AG09309 (cell line): Measurements from ENCODE around the gene RPS6KB1.

ENCODE experiments used
- DNase-seq: peaks from one replicate; pipeline ENCODE4 v3.0.0-alpha.2; 2010; ENCODE audit warnings: low read depth
- H3K4me3 ChIP-seq: 2 replicates; pipeline ENCODE4 v1.5.1; 2011; ENCODE audit warnings: mild to moderate bottlenecking, low read depth, low read length, moderate library complexity; ENCODE audit not compliant: control insufficient read depth
- TF ChIP-seq, protein P1 (sequence below): IDR thresholded peaks from 2 replicates; pipeline ENCODE4 v1.5.1; 2011; ENCODE audit warnings: mild to moderate bottlenecking, low read depth, low read length, inconsistent platforms; ENCODE audit not compliant: insufficient read depth, control insufficient read depth; ENCODE audit errors: missing control alignments

Gene RPS6KB1

DNA sequence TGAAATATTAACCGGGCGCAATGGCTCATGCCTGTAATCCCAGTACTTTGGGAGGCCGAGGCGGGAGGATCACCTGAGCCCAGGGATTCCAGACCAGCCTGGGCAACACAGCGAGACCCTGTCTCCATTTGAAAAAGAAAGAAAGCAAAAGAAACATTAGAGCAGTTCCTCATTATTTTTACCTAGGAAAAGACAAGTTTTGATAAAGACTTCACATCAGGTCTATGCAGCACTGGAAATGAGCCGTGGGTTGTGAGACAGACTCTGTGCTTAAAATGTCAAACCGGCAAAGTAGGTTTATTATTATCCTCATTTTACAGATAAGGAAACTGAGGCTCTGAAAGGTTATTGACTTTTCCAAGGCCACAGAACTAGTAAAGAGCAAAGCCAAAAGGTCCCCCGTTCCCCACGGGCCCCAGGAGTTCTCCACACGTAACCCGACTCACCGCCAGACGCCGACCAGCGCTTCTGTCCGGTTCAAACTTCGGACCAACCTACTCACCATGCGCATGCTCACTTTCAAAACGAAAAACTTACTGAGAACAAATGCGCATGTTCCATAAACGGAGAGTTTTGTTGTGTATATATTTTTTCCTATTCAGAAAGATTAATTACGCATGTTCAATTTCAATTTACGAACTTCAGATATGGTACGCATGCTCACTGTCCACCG, 534 bp upstream of the RPS6KB1 start:
- TF ChIP-seq, protein P1, sequence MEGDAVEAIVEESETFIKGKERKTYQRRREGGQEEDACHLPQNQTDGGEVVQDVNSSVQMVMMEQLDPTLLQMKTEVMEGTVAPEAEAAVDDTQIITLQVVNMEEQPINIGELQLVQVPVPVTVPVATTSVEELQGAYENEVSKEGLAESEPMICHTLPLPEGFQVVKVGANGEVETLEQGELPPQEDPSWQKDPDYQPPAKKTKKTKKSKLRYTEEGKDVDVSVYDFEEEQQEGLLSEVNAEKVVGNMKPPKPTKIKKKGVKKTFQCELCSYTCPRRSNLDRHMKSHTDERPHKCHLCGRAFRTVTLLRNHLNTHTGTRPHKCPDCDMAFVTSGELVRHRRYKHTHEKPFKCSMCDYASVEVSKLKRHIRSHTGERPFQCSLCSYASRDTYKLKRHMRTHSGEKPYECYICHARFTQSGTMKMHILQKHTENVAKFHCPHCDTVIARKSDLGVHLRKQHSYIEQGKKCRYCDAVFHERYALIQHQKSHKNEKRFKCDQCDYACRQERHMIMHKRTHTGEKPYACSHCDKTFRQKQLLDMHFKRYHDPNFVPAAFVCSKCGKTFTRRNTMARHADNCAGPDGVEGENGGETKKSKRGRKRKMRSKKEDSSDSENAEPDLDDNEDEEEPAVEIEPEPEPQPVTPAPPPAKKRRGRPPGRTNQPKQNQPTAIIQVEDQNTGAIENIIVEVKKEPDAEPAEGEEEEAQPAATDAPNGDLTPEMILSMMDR: no peak
- peak overlapping the region; percentile 99 for H3K4me3 ChIP-seq
- DNase-seq: no peak

DNA sequence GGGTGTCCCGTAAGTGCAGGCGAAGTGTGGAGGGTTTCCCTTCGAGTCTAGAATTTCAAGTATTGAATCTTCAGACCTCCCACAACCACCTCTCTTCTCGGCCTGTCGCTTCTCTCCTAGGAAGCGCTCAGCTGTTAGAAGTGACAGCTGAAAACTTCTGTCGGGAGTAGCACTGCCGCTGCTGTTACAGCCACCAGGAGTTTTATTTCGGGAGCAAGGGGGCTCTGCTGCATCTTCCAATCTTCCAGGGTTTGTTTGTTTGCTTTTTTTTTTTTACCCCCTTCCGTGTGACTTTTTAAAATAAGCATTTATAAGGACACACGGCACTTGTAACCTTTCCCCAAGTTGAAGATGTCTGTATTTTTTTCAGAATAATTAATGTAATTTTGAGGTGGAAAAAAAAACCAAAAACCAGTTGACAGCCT, 767 bp downstream of the RPS6KB1 start:
- TF ChIP-seq, protein P1: no peak
- no peak for DNase-seq

GRCh38 chr17:59897090-59897489, 4.2 kb downstream of the RPS6KB1 start:
- DNase-seq: no peak

More for the DNA sequence above, 767 bp downstream of the RPS6KB1 start:
- H3K4me3 ChIP-seq: peak overlapping the region; percentile 99

GRCh38 chr17:59899099-59899498, 6.2 kb downstream of the RPS6KB1 start:
- H3K4me3 ChIP-seq: no peak overlapping the region
- TF ChIP-seq, protein P1: no peak
- DNase-seq: no peak

More at GRCh38 chr17:59897090-59897489, 4.2 kb downstream of the RPS6KB1 start:
- TF ChIP-seq, protein P1: no peak
- H3K4me3 ChIP-seq: no peak overlapping the region

DNA sequence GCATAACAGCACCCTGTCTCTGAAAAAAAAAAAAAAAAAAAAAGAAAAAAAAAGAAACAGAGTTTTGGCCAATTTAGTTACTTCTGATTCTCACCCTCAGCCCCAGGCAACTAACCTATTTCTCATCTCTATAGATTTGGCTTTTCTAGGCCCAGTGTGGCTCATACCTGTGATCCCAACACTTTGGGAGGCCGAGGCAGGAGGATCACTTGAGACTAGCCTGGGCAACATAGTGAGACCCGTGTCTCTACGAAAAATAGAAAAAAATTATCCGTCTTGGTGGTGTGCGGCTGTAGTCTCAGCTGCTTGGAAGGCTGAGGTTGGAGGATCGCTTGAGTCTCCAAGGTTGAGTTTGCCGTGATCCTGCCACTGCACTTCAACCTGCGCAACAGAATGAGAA, 8.7 kb downstream of the RPS6KB1 start:
- TF ChIP-seq, protein P1: no peak
- no peak overlapping the region for H3K4me3 ChIP-seq
- no peak for DNase-seq

DNA sequence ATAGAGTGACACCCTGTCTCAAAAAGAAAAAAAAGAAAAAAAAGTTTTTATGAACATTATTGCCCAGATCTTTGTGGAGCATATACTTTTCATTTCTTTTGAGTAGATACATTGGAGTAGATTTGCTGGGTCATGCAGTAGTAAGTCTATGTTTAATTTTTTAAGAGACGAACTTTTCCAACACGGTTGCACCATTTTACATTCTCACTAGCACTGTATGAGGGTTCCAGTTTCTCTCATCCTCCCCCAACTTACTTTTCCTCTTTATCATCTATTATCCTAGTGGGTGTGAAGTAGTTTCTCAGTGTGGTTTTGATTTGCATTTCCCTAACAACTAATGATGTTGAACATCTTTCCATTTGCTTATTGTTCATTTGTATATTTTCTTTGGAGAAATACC, 10.5 kb downstream of the RPS6KB1 start:
- TF ChIP-seq, protein P1: no peak
- H3K4me3 ChIP-seq: no peak overlapping the region
- DNase-seq: no peak

GRCh38 chr17:59907467-59907866, 14.5 kb downstream of the RPS6KB1 start:
- TF ChIP-seq, protein P1: no peak
- H3K4me3 ChIP-seq: no peak overlapping the region
- DNase-seq: no peak
